H1 (cell line): ENCODE measurements around the gene SLC41A2. TPM values are rescaled to one million over a fixed set of nuclear protein-coding genes. Genes with fewer than 3 reads are reported as not detected.

Experiments
- BACH1 ChIP-seq: IDR thresholded peaks from 2 replicates; pipeline ENCODE4 v1.6.1; 2012; ENCODE audit warnings: low read length, improper control_type of control experiment
- EGR1 ChIP-seq: IDR thresholded peaks from 2 replicates; pipeline ENCODE4 v1.6.1; 2011; ENCODE audit warnings: low read depth, low read length, borderline replicate concordance
- NRF1 ChIP-seq: IDR thresholded peaks from 2 replicates; pipeline ENCODE4 v1.6.1; 2011; ENCODE audit warnings: mild to moderate bottlenecking, low read depth, low read length, improper control_type of control experiment
- YY1 ChIP-seq: IDR thresholded peaks from 2 replicates; pipeline ENCODE4 v1.6.1; 2011; ENCODE audit warnings: low read depth, mild to moderate bottlenecking, low read length
- polyA plus RNA-seq, 7 experiments: library from polyadenylated mRNA; depleted of rRNA in 3 of 7; stranded (reverse) in 5 of 7; unstranded in 2 of 7; fragments of >200 nt in 5 of 7; fragments of 200-250 nt in 2 of 7; gene quantifications; 1 replicate in 5 of 7; 2 replicates in 1 of 7; 4 replicates in 1 of 7; pipeline versions ENCODE4 v1.2.1 to v1.2.3, GENCODE V29; 2011 to 2013; ENCODE audit warnings: missing spikeins in 2 of 7, mixed read lengths in 2 of 7
- total RNA-seq: library from RNA; stranded (reverse); fragmentation: NEBNext Ultra II Directional; extraction: Animal tissue kit (Norgen Biotek cat#: 25700); gene quantifications from 2 replicates; pipeline ENCODE4 v1.2.1, GENCODE V29; 2021

SLC41A2 gene
- total and polyA plus RNA-seq, 2 of the 8 experiments (the other 6 are each of a cell fraction or from before 2014, with no cell fraction given): 0.79 to 3.0 TPM

DNA sequence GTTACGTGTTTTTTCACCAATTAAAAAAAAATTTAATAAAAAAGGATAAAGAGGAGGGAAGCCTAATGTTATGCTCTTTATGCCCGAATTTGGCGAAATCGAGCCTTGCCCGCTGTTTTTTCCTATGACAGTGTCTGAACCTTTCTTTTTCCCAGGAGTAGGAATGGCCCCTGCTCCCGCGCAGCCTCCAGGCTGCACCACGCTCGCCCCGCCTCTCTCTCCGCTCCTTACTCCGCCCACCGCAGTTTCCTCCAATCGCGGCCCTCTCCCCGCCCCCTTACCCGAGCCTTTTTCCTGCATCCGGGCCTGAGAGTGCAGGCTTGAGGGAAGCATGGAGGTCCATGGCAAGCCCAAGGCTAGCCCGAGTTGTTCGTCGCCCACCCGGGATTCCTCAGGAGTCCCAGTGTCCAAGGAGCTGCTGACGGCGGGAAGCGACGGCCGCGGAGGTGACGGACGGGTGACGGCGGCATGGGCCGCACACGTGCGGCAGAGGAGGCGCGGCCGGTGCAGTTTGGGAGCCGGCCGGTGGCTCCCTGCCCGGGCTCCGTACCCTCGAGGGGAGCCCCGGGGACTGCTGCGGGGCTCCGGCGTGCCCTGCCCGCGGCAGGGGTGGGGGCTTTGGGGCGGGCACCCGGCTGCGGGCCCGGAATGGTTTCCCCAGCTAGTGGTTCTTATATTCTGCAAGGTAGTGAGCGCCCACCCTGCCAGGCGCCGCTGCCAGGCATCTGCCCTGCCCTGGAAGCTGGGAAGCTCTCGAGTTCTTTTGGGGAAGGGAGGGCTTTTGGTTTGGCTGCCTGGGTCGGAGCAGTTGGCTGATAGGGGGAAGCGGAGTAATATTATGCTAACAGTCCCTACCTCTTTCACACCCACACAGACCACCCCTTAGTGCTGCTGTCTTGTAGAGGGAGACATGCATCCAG, 28.2 kb upstream of the SLC41A2 start, which contains the start of gene NOPCHAP1 (continued):
- TF ChIP-seq BACH1: no peak
- TF ChIP-seq NRF1: peak; percentile 49
- no peak for TF ChIP-seq EGR1
- peak; percentile 79; the same call in 1 of the 2 replicates for TF ChIP-seq YY1
